ENCODE data around the gene GRM8.

The GRM8 gene

GRCh38 chr7:127230192-127230925 lies 22.4 kb downstream of the GRM8 start:
- DNase-seq: no peak

DNA sequence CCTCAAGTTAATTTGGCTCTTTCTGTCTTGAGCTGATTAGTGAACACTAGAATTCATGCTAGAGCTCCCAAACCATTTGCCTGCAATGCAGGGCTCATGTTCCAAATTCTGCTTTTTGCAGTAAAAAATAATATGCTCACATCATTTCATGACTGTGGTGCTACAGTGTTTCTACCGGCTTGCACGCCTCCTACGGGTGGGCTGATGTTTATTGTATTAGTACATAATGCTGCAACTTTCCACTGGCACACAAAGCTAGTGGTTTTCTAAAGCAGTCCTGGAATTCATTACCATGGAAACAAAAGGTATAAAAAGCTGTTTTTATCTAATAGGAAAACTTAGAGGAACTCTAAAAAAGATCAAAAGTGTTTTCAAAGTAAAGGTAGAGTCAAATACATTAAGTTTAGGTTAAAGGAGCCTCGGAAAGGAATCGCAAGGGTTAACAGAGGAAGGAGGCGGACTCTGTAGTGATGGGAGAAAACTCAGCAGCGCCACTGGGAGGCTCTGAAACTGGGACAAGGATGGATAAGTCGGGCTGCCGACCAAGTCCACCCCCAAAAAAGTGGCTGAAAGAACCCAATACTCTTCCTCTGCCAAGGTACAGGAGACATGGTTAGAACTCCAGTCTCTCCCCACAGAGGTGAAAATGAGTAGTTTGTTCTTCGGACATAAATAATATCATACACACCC lies 25.9 kb downstream of the GRM8 start:
- DNase-seq: no peak

DNA sequence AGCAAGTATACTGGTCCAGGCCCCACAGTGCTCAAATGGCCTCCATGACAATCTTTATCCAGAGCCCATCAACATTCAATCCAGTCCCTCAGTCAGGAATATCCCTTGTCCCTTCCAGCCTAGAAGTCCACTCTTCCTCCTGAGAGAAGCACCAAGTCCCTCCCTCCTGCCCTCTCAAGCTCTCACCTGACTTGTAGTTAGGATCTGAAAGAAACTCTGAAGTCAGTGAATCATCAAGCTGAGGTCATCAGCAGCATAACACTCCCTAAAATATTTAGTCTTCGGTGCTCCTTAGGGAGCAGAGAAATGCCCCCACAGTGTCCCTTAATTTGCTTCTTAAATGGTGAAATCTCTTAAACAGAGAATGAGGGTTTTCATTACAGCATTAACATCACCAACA lies 31.0 kb downstream of the GRM8 start:
- DNase-seq: no peak

DNA sequence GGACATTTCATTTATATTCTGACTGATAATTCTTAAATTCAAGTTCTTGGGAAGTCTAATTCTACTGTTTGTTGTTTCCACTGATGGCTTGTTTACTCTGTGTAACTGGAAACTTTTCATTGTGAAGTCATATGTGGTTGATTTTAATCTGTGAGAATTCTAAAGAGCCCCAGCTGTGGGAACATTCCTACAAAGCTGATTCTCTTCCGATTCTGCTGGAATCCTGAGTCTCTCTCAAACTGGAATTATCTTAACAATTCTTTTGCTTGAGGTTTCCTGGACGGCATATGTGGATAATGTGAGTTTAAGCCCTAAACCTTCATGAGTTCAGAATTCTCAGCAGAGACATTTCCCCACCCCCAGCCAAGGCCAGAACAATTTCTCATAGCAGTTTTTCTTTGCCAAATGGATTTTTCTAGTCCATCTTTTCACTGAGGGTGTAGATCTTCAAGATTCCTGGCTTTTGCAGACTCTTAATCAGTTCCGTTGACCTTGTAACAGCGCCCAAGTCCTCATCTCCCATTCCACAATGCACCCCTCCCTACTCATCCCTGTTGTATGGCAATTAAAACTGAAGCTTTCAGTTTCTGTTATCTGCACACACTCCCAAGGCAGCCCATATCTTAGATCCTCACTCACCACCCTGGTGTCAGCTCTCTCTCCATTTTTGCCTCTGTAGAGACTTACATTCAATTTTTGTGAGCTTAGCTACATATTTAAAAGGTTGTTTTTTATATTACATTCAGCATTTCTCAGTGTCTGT lies 37.6 kb downstream of the GRM8 start:
- no peak for DNase-seq

DNA sequence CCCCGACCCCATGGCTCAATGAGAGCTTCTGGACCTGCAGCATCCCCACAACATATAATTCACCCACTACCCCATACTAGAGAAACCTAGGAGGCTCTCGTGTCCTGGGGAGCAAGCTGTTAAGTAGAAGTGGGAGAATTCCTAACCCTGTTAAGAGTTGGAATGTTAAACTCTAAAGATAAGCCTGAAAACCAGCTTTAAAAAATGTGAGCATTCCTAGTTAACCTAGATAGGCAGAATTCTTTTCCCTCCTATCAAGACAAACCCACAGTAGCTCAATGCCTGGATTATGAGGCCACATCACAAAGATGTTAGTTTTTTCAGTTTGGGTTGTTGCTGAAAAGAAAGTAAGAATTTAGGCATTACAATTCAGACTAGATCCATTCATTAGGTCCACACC lies 42.9 kb downstream of the GRM8 start:
- DNase-seq: no peak

GRCh38 chr7:127208860-127209259 lies 43.9 kb downstream of the GRM8 start:
- no peak for DNase-seq

- no peak for DNase-seq
Observed at GRCh38 chr7:127208351-127208750, 44.4 kb downstream of the GRM8 start.

DNA sequence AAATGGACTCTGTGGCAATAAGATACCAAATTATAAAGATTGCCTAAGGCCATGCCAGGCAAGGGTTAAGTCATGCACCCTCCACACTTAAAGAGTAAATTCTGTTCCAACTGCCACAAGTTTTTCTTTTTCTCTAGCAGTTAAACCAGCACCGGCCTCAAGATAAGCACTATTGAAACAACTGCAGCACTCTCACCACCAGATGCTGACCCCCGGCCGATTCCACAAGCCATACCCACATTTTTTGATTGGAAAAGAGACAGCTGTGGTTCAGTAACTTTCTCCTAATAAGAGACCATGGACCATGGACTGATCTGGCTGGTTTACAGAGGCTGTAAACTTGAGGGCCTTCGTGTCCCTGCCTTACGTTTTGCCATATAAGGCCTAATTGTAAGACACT lies 44.9 kb downstream of the GRM8 start:
- DNase-seq: no peak

DNA sequence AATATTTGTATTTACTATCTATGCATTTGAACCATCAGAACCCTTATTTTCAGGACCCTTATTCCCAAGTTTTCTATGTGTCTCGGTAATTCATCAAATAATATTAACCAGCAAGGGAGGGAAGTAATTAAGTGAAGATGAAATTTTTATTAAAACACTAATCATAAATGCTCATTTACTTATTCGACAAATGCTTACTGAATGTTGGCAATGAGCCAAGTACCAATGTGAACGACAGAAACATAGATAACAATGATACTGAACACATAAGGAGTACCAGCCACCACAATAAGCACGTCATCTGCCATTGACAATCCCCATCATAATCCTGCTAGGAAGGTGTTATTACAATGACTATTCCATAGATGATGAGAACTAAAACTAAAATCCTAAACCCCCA lies 45.5 kb downstream of the GRM8 start:
- no peak for DNase-seq

GRCh38 chr7:127194571-127194970 lies 58.2 kb downstream of the GRM8 start:
- no peak for DNase-seq

- peak; percentile 89 for DNase-seq
Observed at GRCh38 chr7:127189886-127190285, 62.9 kb downstream of the GRM8 start.

DNA sequence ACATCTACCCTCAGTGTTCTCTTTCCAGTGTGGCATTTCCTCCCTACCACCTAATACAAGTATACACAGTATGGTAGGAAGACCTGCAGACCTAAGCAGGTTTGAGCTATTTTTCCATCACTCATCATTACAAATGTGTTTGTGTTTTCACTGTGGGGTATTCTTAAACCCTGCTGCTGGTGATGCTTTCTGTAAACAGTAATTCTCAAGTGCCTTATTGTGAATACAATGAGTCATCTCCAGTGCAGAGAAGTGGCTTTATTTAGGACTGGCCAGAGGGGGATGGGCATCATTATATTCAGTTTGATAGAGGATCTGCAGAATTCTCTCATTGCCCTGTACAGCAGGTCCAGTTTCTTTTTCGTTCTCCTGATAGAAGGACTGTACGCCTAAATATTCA lies 63.7 kb downstream of the GRM8 start:
- DNase-seq: peak; percentile 88

- DNase-seq: no peak
Observed at GRCh38 chr7:127187740-127188139, 65.0 kb downstream of the GRM8 start.

DNA sequence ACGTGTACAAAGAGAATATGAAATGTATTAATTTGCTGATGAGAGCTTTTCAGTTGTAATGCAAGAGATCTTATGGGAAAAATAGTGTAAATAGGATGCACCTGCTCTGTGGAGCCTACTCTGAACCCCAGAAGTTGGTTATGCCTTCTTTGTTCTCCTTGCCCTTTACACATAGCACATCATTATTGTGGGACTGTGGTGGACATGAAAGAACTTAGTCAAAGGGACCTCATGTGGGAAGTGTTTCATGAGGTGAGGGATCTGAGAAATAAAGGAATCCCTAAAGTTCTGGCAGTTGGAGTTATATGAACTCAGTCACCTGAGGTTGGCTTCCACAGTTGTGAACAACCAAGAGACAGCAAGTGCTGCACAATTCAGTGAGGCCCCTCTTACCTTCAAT lies 66.1 kb downstream of the GRM8 start:
- DNase-seq: no peak

DNA sequence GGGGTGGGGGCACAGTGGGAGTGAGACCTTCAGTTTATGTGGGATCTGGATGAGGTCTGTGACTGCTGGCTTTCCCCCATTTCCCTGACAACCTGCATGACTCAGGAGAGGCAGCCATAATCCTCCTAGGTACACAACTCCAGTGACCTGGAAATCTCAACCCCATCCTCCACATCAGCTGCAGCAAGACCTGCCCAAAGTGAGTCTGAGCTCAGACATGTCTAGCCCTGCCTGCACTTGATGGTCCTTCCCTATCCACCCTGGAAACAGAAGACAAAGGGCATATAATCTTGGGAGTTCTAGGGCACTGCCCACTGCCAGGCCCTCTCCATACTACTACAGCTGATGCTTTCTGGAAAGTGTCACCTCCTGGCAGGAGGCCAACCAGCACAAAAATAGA lies 75.6 kb downstream of the GRM8 start:
- no peak for DNase-seq

GRCh38 chr7:127162366-127162765 lies 90.4 kb downstream of the GRM8 start:
- DNase-seq: no peak

DNA sequence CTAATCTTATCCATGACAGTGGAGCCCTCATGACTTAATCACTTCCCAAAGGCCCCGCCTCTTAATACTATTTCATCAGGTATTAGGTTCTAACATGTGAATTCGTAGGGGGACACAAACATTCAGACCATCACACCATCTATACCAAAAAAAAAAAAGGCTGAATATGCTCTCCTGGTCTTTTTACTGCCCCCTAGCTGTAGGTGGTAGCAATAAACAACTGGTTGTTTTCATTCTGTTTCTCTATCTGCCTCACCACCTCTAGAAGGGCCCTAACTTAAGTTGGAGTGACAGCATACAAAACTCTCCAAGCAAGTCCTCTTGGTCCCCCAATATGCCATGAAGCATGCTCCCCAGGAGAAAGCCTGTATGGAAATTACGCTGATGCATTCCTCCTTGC lies 94.1 kb downstream of the GRM8 start:
- no peak for DNase-seq

GRCh38 chr7:127154958-127155357 lies 97.8 kb downstream of the GRM8 start:
- no peak for DNase-seq

GRCh38 chr7:127154101-127154500 lies 98.6 kb downstream of the GRM8 start:
- DNase-seq: no peak

GRCh38 chr7:127153315-127153714 lies 99.4 kb downstream of the GRM8 start:
- no peak for DNase-seq

- no peak for DNase-seq
Observed at GRCh38 chr7:127152423-127152822, 100.3 kb downstream of the GRM8 start.

- no peak for DNase-seq
Observed at GRCh38 chr7:127151379-127151778, 101.4 kb downstream of the GRM8 start.

DNA sequence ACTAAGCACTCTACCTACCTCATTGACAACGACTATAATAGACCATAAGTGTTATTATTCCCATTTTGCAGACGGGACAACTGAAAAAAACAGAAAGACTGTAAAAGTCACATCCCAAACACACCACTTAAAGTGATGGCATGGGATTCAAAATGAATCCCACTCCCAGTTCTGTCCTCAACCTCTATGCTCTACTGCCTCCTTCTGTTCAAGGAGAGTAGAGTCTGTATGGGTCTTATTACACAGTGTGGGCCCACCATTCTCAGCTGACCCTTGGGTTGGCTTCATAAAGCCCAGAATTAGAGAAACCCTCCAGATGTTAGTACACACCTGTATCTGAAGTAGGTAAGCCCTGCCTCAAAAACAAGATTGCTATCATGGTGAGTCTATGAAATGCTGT lies 102.2 kb downstream of the GRM8 start:
- DNase-seq: no peak

Measured in NCI-H345 (cell line).